Large intestine (tissue), 3 donors: ENCODE data around the gene SFXN5. TPM values are rescaled to one million over a fixed set of nuclear protein-coding genes. Genes with fewer than 3 reads are reported as not detected.

Experiments
- DNase-seq, 2 donors: peaks; one replicate each; pipeline versions ENCODE4 v3.0.0 to v3.0.0-alpha.2; 2013
- H3K27ac ChIP-seq: one replicate; pipeline ENCODE4 v1.5.1; 2013; ENCODE audit warnings: low read length
- H3K27me3 ChIP-seq: 2 replicates; pipeline ENCODE4 v1.6.1; 2013; ENCODE audit warnings: low read length; ENCODE audit not compliant: control insufficient read depth, insufficient read depth
- H3K36me3 ChIP-seq: 2 replicates; pipeline ENCODE4 v1.6.1; 2013; ENCODE audit warnings: low read length; ENCODE audit not compliant: control insufficient read depth, insufficient read depth
- H3K4me1 ChIP-seq: one replicate; pipeline ENCODE4 v1.6.1; 2013; ENCODE audit warnings: low read length; ENCODE audit not compliant: control insufficient read depth, insufficient read depth
- H3K4me3 ChIP-seq: one replicate; pipeline ENCODE4 v1.5.1; 2013; ENCODE audit warnings: low read length
- H3K9me3 ChIP-seq: one replicate; pipeline ENCODE4 v1.6.1; 2013; ENCODE audit warnings: mild to moderate bottlenecking, low read depth, low read length, moderate library complexity; ENCODE audit not compliant: control insufficient read depth
- WGBS: methylation state at CpG from one replicate; pipeline ENCODE4 v1.1.5; 2013; ENCODE audit warnings: low lambda C conversion rate; ENCODE audit not compliant: insufficient coverage; 5-methylcytosine and 5-hydroxymethylcytosine counted together
- polyA plus RNA-seq: library from polyadenylated mRNA; unstranded; fragments of 120-200 nt; gene quantifications from one replicate; pipeline ENCODE4 v1.2.1, GENCODE V29; 2013

SFXN5 gene
- polyA plus RNA-seq, 1 donor: 20.0 TPM

- Histone ChIP-seq H3K27me3 (peaks cover 96% of the 10 kb centered on the region), H3K4me1 (peaks cover 25% of the 10 kb centered on the region), H3K27ac (no peak overlapping the region), H3K9me3 (peaks cover 25% of the 10 kb centered on the region), H3K4me3 (no peak overlapping the region), H3K36me3 (no peaks in the 10 kb centered on the region)
- DNase-seq: no peak
- 0% methylated on average over 2 of the region's 48 CpGs for WGBS
Observed at GRCh38 chr2:72919414-72920317, 151.8 kb downstream of the SFXN5 start.

- peaks cover 96% of the 10 kb centered on the region for H3K27me3 ChIP-seq
- no peak overlapping the region for H3K4me3 ChIP-seq
- no peaks in the 10 kb centered on the region for H3K36me3 ChIP-seq
- WGBS: no CpG with 5 or more reads among the region's 89 CpGs
- H3K27ac ChIP-seq: no peak overlapping the region
- peaks cover 20% of the 10 kb centered on the region for H3K9me3 ChIP-seq
- peak in 1 of 2 donors; percentile 39 for DNase-seq
- H3K4me1 ChIP-seq: peaks cover 25% of the 10 kb centered on the region
Observed at GRCh38 chr2:72917877-72918553, 153.5 kb downstream of the SFXN5 start.

GRCh38 chr2:72917138-72917876, 154.2 kb downstream of the SFXN5 start, which contains the start of gene EMX1:
TSS of gene EMX1 (plus strand) at chr2:72917519. CDS start at chr2:72917853, 334 bp downstream.
- H3K4me1 ChIP-seq: peaks cover 25% of the 10 kb centered on the region
- peaks cover 92% of the 10 kb centered on the region for H3K27me3 ChIP-seq
- H3K9me3 ChIP-seq: peaks cover 20% of the 10 kb centered on the region
- H3K36me3 ChIP-seq: no peaks in the 10 kb centered on the region
- no CpG with 5 or more reads among the region's 82 CpGs for WGBS
- no peak within 1 kb of the TSS for H3K27ac ChIP-seq
- peak; percentile 54 to 84 for DNase-seq
- peak within 1 kb of the TSS; percentile 40 for H3K4me3 ChIP-seq

GRCh38 chr2:72916743-72917137, 154.8 kb downstream of the SFXN5 start:
- no peak for DNase-seq
- no CpG with 5 or more reads among the region's 29 CpGs for WGBS
- no peaks in the 10 kb centered on the region for H3K36me3 ChIP-seq
- peaks cover 25% of the 10 kb centered on the region for H3K4me1 ChIP-seq
- H3K4me3 ChIP-seq: peak overlapping the region; percentile 40
- H3K27ac ChIP-seq: no peak overlapping the region
- H3K27me3 ChIP-seq: peaks cover 92% of the 10 kb centered on the region
- peaks cover 20% of the 10 kb centered on the region for H3K9me3 ChIP-seq

GRCh38 chr2:72915907-72916742, 155.4 kb downstream of the SFXN5 start:
- peaks cover 92% of the 10 kb centered on the region for H3K27me3 ChIP-seq
- no peaks in the 10 kb centered on the region for H3K36me3 ChIP-seq
- WGBS: no CpG with 5 or more reads among the region's 86 CpGs
- peaks cover 25% of the 10 kb centered on the region for H3K4me1 ChIP-seq
- peak overlapping the region; percentile 40 for H3K4me3 ChIP-seq
- DNase-seq: peak; percentile 66 to 88
- H3K9me3 ChIP-seq: peaks cover 20% of the 10 kb centered on the region
- no peak overlapping the region for H3K27ac ChIP-seq

GRCh38 chr2:72915320-72915906, 156.1 kb downstream of the SFXN5 start:
- Histone ChIP-seq H3K27me3 (peaks cover 92% of the 10 kb centered on the region), H3K4me1 (peaks cover 20% of the 10 kb centered on the region)
- DNase-seq: no peak

GRCh38 chr2:72914589-72915319, 156.8 kb downstream of the SFXN5 start:
- no peak for DNase-seq
- Histone ChIP-seq H3K27ac (no peak overlapping the region), H3K36me3 (no peaks in the 10 kb centered on the region), H3K27me3 (peaks cover 91% of the 10 kb centered on the region), H3K9me3 (peaks cover 8% of the 10 kb centered on the region), H3K4me1 (peaks cover 20% of the 10 kb centered on the region), H3K4me3 (no peak overlapping the region)
- WGBS: no CpG with 5 or more reads among the region's 17 CpGs

More at GRCh38 chr2:72915320-72915906, 156.1 kb downstream of the SFXN5 start:
- H3K4me3 ChIP-seq: peak overlapping the region; percentile 40
- no peaks in the 10 kb centered on the region for H3K36me3 ChIP-seq
- WGBS: no CpG with 5 or more reads among the region's 26 CpGs
- H3K27ac ChIP-seq: no peak overlapping the region
- H3K9me3 ChIP-seq: peaks cover 14% of the 10 kb centered on the region

- peaks cover 91% of the 10 kb centered on the region for H3K27me3 ChIP-seq
Observed at GRCh38 chr2:72914206-72914559, 157.3 kb downstream of the SFXN5 start.

More at GRCh38 chr2:72914206-72914559, 157.3 kb downstream of the SFXN5 start:
- no peak for DNase-seq
- no peaks in the 10 kb centered on the region for H3K36me3 ChIP-seq
- H3K4me3 ChIP-seq: no peak overlapping the region
- H3K4me1 ChIP-seq: peaks cover 20% of the 10 kb centered on the region
- H3K9me3 ChIP-seq: peaks cover 7% of the 10 kb centered on the region
- 27% methylated on average over 2 of the region's 7 CpGs for WGBS
- no peak overlapping the region for H3K27ac ChIP-seq
